Measurements from ENCODE around the gene ARHGEF38.
"Not testable (repeated sequence)": the region's sequence is repeated elsewhere in the genome, so short reads cannot be mapped to it uniquely, and the experiment has no call there.

Gene ARHGEF38

DNA sequence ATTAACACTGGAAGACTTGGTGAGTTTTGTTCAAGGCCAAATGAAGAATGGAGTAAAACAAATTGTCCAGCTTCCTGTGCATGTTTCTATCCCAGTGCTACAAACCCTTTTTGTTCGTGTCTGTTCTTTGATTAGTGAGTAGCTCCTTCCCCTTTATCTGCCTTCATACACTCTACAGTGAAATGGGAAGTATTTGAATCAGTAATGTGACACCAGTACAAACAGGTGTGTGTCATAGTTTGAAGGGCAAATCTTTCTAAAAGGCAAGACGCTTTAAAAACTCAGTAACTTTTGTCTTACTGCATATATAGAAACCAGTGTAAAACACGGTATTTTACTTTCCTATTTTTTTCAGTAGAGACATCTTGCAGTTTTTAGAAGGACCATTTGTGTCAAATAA is 5.9 kb downstream of the ARHGEF38 start:
- no peak for DNase-seq

DNA sequence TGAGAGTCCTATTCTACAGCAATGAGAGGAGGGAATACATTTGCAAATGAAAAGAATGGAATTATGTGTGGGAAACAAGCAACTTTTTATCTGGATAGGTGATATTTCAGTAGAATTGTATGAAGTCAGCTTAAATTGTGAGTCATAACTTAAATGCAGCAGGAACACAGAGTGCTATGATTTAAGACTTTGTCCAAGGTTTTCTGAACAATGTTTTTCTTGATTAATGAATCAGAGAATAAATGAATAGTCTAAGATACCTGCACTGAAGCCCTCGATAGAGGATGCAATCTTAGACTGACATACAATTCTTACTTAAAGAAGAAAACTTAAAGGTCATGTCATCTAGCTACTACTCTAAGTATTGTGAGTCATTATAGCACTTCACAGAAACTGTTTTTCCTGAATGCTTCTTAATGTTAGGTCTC is 8.0 kb downstream of the ARHGEF38 start:
- no peak for DNase-seq

DNA sequence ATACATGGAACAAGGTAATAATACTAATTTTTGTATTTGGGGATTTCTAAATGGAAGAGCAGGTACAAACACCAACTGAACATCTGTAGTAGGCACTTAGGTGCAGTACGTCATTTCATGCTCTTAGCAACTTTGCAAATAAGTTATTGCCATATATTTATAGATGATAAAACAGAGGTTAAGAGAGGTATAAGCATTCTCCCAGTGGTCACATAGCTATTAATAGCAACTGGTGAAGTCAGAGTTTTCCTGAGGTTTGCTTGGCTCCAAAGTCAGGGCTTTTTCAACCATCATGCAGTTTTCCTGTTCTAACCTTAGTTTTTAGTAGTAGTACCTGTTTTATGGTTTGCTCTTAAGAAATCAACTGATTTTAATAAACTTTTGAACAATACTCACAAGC is 10.9 kb downstream of the ARHGEF38 start:
- DNase-seq, result no peak

DNA sequence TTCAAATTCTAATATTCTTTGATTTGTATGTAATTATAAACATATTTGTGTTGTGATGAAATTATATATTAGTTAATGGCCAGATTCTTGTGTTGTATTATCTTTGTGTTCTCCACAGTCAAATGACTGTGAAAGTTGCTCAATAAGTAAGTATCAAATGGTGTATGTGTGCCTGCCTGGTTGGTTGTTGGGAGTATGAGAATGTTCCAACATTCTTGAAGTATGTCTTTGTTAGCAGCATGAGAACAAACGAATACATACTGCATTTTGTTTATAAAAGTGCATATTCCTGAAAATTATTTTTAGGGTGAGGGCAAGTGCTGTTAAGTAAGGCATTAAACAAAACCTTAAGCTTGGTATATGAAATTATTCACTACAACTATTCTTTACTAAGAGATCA is 16.2 kb downstream of the ARHGEF38 start:
- no peak for DNase-seq

DNA sequence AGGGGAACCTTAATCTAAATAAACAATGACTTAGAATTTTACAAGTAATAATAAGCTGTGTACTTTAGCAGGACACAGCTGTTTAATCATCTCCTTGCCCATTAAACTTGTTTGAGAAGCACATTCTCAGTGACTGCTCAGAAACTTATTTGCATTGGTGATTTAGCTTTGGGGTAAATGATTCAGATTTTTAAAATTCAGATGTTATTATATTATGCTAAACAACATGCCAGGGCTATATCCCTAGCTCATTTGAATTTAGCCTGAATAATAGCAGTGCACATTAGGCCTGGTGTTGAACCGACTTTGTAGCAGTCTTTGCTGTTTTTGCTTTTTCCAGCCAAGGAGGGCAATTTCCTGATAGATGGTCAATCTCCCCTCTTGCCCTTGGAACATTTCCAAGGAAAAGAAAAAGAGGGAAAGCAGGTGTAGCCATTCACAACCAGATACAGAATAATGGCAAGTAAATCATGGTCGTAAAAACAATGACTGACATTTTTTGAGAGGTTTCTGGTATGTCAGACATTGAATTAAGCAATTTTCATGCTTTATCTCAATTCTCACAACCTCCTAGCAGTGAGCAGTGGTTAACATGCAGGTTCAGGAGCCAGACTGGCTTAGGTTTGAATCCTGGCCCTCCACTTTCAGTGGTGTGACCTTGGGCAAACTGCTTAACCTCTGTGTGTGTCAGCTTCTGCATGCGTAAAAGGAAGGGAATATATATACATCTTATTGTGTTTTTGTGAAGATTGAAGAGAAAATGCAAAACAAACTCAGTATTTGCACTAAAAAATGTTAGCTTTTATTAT is 16.8 kb downstream of the ARHGEF38 start:
- no peak for DNase-seq

DNA sequence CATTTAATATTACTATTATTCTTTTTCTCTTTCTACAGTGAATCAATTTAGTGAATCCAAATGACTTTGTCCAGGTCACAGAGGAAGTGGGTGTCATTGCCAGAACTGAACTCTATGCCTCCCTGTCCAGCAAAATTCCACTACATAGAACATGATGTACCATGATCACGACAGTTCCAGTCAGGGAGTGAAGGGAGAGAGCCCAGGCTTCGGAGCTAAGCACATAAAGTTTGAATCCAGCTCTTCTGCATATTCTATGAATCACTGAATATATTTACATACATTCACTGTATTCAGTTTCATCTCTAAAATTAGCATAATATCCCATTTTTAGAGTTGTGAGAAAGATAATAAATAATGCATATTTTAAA is 17.4 kb downstream of the ARHGEF38 start:
- DNase-seq, result no peak

DNA sequence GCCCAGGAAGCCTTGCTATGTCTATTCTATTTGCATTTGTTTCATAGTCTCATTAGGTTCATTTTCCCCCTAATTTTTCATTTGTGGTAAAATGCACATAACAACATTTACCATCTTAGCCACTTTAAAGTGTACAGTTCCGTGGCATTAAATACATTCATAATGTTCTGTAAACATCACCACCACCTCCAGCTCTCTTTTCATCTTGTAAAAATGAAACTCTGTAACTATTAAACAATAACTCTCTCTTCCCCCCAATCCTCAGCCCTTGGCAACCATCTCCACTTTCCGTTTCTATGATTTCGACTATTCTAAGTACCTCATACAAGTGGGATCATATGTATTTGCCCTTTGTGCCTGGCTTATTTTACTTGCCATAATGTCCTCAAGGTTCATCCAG is 19.9 kb downstream of the ARHGEF38 start:
- no peak for DNase-seq

DNA sequence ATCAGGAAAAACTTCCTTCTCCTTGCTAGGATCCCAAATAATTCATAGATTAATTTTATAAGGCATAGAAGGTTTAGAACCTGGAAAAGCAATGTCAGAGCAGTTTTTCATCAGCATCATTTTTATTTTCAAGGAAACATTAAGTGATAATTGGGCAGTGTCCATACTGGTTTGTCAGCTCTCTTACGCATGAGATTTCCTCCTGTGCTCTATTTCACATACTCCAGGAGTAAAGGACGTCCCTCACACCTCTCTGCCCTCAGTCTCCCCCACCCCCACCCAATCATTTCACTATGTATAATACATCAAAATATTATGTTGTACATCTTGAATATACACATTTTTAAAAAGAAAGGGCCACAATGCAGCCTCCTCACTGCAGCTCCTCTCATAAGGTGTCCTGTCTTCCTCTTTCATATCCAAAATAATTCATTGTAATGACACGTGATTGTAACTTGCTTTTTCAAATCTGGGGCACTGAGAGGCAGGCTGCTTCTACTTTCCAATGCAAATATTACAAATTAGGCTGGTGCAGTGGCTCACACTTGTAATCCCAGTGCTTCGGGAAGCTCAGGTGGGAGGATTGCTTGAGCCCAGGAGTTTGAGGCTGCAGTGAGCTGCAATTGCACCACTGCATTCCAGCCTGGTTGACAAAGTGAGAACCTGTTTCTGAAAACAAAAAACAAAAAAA is 34.4 kb downstream of the ARHGEF38 start:
- no peak for DNase-seq

DNA sequence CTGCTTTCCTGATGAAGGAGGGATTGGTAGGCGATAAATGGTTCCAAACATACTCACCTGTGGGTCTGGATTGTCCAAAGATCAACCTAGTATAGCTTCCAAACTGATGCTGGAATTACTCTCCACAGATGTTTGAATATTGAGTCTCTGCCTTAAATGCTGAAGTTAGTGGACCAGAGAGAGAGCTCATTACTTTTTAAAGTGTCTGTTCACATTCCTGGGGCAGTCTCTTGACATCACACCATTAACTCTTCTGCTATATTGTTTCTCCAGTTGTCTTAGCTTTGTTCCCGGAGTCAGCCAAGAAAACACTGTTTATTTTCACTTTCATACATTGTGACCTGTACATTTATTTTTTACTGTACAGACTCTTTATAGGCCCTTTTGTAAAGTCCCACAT is 35.4 kb downstream of the ARHGEF38 start:
- no peak for DNase-seq

DNA sequence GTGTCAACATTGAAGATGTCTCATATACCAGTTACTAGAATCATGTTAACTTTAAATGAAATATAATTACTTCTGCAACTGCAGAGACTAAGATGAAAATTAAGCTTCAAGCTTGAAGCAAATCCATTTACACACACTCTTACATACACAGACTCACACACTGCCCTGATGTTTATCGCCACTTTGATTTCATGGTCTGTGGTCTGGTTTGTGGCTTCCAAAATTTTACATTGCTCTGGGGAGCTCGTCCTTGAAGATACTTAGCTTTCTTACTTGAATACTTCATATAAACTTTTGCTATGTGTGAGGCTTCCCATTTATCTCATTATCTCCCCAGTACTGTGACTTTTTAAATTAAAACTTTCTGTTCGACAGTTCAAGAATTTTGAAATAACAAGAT is 35.8 kb downstream of the ARHGEF38 start:
- DNase-seq, result no peak

DNA sequence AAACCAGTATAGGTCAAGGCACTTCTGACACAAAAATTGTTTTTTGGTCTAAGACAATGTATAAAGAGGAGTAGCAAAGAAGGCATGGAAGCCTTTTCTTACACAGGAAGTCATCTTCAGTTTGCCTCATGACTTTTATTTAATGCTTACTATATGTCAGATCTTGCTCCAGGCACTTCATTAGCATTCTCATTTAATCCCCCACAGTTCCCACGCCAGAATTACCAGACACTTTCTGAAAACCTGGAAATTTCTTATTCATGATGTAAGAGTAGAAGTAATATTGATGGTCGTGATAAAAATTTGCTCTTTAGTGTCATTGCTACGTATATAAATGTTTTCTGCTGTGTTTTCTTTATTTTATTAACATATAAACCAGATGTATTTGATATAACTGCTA is 39.2 kb downstream of the ARHGEF38 start:
- DNase-seq, result no peak

DNA sequence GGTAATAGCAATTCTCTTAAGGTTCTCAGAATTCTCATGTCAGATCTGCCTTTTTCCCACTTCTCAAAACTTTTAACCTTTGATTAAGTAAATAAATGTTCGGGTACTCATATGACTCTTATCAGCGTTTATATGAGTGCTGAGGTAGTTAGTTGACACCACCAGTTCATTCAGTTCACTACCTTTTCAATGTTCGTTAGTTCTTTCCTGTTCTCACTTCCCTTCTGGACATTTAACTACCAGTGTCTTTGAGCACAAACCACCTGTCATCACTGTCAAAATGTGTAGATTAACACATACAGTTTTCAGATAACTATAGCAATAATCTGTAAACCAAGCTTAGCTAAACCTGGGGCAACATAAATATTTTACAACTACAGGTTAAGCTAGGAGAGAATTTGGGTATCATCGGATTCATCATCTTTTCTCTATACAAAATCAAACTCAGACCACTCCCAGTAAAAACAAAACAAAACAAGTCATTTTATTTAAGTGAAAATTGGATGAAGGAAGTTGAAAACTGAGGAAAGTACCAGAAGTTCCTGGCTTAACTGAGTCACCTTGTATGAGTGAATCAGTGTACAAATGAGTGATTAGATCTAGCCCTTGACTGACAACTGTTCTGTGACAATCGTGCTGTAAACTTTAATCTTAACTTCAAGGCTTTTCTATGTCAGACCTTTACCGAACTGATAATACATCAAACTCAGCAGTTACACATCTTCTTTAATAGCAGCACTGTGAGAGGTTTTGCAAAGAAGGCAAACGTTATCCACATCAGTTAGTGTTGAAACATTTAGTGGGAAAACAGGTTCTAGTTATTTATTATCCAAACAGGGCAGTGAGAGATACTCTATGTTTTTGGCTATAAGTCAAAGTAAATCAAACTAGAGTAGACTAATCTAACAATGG is 41.9 kb downstream of the ARHGEF38 start:
- no peak for DNase-seq

DNA sequence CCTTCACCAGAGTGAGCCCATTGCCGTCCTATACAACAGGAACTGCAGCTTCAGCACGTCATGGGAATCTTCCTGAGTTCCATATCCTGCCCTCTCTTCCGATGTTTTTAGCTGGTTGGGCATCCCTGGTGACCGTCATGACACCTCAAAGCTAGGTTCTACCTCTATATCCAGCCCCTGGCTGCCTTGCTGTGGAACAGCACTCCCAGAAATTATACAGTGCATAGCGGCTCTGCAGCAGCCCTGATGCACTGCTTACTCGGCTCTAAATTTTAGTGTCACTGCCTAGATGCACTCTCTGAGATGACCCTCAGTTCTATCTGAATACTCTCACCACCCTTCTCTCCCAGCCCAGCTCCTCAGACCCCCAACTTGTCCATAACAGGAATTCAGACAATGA is 44.3 kb downstream of the ARHGEF38 start:
- DNase-seq, result no peak

DNA sequence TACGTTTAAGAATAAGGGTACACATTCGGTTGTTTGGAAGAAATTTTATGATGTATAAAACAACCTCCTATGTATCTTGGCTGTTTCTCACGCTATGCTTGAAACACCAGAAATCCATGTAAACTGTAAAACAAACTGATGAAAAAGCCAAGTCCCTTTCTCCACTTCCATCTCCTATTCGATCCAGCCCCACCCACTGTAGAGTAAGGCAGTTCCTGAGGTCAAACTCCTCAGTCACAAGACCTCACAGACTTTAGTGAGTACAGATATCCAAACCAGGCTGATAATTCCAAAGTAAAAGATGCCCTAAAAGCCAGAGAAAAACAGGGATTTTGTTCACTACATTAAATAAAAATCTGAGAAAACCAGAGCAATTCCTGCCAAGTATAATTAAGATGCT is 45.6 kb downstream of the ARHGEF38 start:
- DNase-seq, result no peak

DNA sequence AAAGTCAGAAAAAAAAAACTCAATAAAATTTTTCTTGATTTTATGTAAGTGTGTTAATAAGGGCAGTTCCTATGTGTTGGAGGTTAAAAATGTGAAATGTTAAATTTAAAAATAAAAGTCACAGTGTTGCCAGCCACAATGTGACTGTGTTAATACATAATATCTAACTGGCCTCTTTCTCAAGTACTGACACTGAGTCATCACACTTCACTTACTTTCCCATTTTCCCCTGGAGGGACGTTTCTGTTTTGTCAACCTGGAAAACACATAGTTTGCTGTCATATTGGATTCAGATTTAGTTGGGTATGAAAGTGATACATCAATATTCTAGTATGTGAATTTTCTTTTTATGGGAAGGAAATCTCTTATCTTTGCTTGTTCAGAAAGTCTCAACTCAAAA is 46.4 kb downstream of the ARHGEF38 start:
- no peak for DNase-seq

DNA sequence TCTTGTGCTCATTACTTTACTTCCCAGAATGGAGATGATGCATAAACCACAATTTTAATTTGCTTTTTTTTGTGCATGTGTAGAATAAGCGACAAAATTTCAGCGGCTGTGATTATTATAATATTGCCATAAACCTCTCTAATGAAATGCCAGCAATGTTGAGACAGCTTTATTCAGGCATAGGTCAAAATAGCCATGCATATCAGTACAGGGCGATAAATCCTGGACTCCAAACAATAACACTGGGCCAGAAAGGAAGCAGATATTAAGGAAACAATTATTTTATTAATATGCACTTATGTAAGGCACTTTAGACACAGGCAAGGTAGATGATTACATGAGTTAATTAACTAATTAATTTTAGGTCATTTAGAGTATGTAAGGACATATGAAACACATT is 47.1 kb downstream of the ARHGEF38 start:
- DNase-seq, result no peak

DNA sequence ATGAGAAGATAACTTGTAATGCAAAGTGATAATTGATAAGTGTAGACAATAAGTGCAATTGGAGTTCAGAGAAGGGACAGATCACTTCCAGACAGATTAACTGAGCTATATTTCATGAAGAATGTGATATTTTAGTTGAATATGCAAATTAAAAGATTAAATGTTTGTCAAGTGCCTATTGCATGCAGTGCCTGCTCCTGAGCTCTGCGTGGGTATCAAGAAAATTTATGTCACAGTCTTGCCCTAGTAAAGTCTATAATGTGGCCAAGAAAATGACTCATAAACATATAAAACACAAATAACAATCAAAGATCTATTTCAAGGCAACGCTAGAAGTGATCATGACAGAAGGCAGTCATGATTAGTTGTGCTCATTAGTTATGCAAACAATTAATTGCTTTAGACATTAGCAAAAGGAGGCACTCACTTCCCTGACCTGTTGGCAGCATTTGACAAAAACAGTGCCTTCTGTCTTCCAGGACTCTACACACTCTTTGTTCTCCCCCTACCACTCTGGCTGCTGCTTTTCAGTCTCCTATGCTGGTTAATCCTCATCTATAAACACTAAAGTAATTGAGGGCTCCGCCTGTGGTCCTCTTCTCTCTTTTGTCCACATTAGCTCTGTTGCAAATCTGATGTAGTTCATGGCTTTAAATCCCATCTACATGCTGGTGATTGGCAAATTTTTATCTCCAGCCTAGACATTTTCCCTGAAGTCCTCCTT is 47.7 kb downstream of the ARHGEF38 start:
- DNase-seq, result no peak

DNA sequence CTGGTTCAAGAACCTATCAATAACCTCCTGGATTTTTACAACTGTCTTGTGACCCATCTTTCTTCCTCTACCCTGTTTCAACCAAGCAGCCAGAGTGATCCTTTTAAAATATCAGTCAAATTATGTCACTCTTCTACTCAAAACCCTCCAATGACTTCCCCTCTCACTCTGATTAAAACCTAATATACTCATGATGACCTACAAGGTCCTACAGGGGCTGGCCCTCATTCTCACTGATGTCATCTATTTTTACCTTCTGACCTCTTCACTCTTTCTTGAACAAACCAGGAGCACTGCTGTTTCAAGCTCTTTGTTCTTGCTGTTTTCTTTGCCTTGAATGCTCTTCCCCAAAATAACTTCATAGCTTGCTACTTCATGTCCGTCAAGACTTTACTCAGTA is 48.5 kb downstream of the ARHGEF38 start:
- no peak for DNase-seq

DNA sequence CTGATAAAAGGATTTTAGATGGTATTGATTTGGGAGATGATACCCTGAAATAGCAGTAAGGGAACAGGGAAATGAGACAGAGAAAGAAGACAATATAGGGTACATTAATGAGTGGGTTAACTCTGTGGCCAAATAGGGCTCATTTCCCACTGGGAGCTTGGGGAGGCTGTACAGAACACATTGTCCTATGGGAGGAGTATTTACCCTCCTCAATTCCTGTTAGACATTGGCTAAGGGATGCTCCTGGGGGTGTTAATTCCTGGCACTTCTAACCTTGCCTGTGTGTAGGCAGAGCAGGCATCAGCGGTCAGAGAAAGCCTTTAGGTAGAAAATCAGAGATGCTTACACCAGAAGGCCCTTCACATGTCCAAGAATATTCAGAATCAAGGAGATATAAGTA is 49.0 kb downstream of the ARHGEF38 start:
- DNase-seq, result no peak

DNA sequence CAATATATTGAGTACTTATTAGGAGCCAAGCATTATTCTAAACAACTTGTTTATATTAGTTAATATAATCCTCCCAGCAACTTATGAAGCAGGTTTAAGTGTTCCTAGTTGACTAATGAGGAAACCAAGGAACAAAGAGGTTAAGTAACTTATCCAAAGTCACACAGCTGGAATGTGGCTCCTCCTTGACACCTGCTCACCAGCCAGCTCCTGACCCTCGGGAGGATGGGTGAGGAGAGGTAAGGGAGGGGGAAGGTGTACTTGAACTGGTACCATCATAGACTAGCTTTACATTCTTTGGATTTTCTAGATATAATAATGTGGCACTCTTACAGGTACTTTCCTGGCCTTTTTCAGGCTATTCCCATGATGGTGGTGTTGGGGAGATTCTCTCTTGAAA is 50.7 kb downstream of the ARHGEF38 start:
- no peak for DNase-seq

DNA sequence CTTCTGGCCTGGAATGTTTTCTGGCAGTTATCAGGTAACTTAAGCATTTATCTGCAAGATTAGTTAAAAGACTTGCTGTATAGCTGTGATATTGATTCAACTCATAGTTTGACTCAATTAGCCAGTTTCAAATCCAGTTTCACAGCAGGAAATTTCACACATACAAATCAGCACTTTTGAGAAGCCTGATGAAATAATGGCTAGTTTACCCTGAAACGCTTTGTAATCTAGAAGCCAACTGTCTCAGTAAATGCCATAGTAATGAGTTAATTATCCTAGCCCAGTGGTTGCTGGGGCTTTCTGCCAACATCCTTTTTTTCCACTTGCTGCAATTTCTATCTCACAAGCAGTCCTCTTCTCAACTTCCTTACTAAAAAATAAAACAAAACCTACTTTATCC is 53.1 kb downstream of the ARHGEF38 start:
- DNase-seq, result no peak

DNA sequence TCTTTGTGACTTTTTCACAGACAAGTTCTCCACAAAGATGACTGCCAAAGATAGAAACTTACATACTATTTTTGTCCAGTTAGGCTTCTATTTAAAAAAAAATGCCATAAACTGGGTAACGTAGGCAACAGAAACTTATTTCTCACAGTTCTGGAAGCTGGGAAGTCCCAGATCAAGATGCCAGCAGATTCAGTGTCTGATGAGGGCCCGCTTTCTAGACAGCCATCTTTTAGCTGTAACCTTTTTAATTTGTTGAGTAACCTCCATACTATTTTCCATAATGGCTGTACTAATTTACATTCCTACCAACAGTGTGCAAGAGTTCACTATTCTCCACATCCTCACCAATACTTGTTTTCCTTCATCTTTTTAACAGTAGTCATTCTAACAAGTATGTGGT is 55.5 kb downstream of the ARHGEF38 start:
- DNase-seq, result no peak

DNA sequence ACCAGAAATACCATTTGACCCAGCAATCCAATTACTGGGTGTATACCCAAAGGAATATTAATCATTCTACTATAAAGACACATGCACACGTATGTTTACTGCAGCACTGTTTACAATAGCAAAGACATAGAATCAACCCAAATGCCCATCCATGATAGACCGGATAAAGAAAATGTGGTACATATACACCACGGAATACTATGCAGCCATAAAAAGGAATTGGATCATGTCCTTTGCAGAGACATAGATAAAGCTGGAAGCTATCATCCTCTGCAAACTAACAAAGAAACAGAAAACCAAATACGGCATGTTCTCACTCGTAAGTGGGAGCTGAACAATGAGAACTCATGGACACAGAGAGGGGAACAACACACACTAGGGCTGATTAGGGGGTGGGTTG is 57.4 kb downstream of the ARHGEF38 start:
- DNase-seq, result not testable (repeated sequence)

All from eye (tissue), 1 donor.